ENCODE measurements around the gene ZPBP.

DNA sequence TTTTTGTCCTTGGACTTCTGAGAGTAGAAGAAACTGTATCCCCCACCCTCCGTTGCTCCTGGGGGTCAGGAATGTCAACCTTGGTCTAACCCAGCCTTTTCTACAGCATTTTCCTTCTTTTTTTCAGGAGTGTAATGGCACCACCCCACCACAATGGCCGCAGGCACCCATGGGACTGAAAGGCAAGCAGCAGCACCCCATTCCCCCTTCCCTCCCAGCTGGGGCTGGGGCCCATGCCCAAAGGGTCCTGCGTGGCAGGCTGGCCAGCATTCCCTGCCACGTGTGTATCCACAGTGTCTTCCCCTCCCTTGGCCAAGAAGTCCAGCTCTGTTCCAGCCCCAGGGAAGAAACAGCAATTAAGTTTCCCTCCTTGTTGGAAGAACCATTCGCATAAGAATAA, 106.9 kb downstream of the ZPBP start:
- TF ChIP-seq EP300 (IDR thresholded peaks at IDR 0.05) (no peak), JUN (IDR thresholded peaks at IDR 0.05) (no peak), POLR2A (IDR thresholded peaks at IDR 0.05; ENCODE audit: low read length) (no peak), RAD21 (conservative IDR thresholded peaks at IDR 0.05 in 1 of 2, IDR thresholded peaks at IDR 0.05 in 1 of 2) (no peak)
- TF ChIP-seq, protein P1, sequence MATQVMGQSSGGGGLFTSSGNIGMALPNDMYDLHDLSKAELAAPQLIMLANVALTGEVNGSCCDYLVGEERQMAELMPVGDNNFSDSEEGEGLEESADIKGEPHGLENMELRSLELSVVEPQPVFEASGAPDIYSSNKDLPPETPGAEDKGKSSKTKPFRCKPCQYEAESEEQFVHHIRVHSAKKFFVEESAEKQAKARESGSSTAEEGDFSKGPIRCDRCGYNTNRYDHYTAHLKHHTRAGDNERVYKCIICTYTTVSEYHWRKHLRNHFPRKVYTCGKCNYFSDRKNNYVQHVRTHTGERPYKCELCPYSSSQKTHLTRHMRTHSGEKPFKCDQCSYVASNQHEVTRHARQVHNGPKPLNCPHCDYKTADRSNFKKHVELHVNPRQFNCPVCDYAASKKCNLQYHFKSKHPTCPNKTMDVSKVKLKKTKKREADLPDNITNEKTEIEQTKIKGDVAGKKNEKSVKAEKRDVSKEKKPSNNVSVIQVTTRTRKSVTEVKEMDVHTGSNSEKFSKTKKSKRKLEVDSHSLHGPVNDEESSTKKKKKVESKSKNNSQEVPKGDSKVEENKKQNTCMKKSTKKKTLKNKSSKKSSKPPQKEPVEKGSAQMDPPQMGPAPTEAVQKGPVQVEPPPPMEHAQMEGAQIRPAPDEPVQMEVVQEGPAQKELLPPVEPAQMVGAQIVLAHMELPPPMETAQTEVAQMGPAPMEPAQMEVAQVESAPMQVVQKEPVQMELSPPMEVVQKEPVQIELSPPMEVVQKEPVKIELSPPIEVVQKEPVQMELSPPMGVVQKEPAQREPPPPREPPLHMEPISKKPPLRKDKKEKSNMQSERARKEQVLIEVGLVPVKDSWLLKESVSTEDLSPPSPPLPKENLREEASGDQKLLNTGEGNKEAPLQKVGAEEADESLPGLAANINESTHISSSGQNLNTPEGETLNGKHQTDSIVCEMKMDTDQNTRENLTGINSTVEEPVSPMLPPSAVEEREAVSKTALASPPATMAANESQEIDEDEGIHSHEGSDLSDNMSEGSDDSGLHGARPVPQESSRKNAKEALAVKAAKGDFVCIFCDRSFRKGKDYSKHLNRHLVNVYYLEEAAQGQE (IDR thresholded peaks at IDR 0.05): no peak
- TF ChIP-seq, protein P2, sequence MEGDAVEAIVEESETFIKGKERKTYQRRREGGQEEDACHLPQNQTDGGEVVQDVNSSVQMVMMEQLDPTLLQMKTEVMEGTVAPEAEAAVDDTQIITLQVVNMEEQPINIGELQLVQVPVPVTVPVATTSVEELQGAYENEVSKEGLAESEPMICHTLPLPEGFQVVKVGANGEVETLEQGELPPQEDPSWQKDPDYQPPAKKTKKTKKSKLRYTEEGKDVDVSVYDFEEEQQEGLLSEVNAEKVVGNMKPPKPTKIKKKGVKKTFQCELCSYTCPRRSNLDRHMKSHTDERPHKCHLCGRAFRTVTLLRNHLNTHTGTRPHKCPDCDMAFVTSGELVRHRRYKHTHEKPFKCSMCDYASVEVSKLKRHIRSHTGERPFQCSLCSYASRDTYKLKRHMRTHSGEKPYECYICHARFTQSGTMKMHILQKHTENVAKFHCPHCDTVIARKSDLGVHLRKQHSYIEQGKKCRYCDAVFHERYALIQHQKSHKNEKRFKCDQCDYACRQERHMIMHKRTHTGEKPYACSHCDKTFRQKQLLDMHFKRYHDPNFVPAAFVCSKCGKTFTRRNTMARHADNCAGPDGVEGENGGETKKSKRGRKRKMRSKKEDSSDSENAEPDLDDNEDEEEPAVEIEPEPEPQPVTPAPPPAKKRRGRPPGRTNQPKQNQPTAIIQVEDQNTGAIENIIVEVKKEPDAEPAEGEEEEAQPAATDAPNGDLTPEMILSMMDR (IDR thresholded peaks at IDR 0.05): no peak

Data from A549 (cell line).